GM12873 (cell line): Measurements from ENCODE around the gene AGMO.

Experiments used
- CTCF ChIP-seq: IDR thresholded peaks from 2 replicates; pipeline ENCODE4 v1.5.1; 2012; ENCODE audit warnings: low read depth, mild to moderate bottlenecking, moderate library complexity, low read length, control low read depth; ENCODE audit not compliant: insufficient read depth; ENCODE audit errors: missing control alignments

AGMO gene

GRCh38 chr7:15352421-15353206, 209.2 kb downstream of the AGMO start:
- TF ChIP-seq CTCF, result no peak

- no peak for TF ChIP-seq CTCF
These were observed 216.6 kb downstream of the AGMO start for GRCh38 chr7:15345216-15345615.

- no peak for TF ChIP-seq CTCF
These were observed 220.0 kb downstream of the AGMO start for GRCh38 chr7:15341817-15342216.

- TF ChIP-seq CTCF, result no peak
These were observed 225.7 kb downstream of the AGMO start for GRCh38 chr7:15336146-15336545.

- no peak for TF ChIP-seq CTCF
These were observed 226.4 kb downstream of the AGMO start for GRCh38 chr7:15335390-15335789.

DNA sequence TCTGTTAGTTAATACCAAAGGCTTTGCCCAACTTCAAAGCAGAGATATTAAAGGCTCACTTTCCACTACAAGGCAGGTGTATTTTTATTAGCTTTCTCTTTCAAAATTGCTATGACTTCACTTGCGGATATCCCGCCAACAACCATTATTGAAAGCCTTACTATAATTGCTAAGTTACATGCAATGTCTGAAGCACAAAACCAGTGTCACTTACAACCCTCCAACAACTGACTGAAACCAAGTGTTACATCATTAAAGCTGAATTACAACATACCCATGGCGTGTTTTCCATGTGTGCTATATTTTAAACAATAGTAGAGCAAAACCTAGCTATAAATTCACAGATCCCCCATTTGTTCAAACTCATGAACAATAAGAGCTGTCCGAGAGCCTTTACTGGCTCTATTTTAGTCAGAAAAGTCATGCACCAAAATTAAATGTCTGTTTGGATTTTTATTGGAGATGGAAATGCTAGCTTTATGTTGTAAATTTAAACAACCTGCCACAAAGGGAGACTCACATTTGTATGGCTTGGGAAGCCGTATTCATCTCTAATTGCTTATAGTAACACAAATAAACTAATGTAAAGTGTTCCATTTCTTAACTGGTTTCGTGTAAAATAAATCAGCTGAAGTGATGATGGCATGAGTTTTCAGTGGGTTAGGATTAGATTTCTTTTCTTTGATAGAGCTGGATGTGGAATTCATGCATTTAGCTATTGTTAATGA, 227.1 kb downstream of the AGMO start:
- no peak for TF ChIP-seq CTCF

DNA sequence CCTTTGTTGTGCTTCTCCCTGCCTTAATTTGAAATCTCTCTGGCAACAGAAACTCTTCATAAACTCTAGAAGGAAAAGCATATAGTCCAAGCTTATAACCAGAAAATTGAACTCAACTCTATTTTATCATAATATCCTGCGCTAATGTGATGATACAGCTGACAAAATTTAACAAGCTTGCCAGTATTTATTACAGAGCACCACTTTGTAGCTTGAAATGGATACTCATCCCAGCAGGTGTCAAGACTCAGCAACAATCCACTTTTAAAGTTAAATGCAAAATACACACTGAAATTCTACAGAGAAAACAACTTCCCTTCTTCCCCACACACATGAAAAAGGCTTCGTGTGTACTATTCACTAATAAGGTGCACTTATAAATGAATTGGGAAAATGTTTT, 228.9 kb downstream of the AGMO start:
- no peak for TF ChIP-seq CTCF
